WTC11 (cell line): ENCODE data around the gene SLFN5.

Experiments
- CTCF ChIP-seq: fragments of 200-600 bp; IDR thresholded peaks from 2 replicates; pipeline ENCODE4 v1.8.0; 2022; ENCODE audit warnings: antibody characterized with exemption
- ZNF416 ChIP-seq: fragments of 250-450 bp; sonication (Bioruptor Pico); IDR thresholded peaks from 2 replicates; pipeline ENCODE4 v1.9.0; 2021; ENCODE audit warnings: mild to moderate bottlenecking, inconsistent platforms

GRCh38 chr17:35227546-35227945, 15.3 kb upstream of the SLFN5 start:
- TF ChIP-seq CTCF (no peak), ZNF416 (CRISPR knock-in tag) (no peak)
